Motor neuron (in vitro differentiated cells): ENCODE measurements around the gene HEMK1. TPM values are rescaled to one million over a fixed set of nuclear protein-coding genes. Genes with fewer than 3 reads are reported as not detected.

Source experiments
- ATAC-seq, 8 experiments: fragments of 200-7000 bp; cut with Tn5 transposase; replicated peaks in 6 of 8; 2 replicates each; pipeline ENCODE4 v1.8.0; 2021; ENCODE audit warnings: mild to moderate bottlenecking in 8 of 8, moderate library complexity in 8 of 8
- H3K27ac ChIP-seq, 2 donors: fragments of 250-450 bp; sonication (Bioruptor Pico); 2 replicates each; pipeline ENCODE4 v1.9.0; 2021; ENCODE audit warnings: antibody characterized with exemption in 2 of 2, mild to moderate bottlenecking in 2 of 2, moderate library complexity in 1 of 2
- H3K4me1 ChIP-seq, 2 donors: fragments of 250-450 bp; sonication (Bioruptor Pico); replicated peaks in 1 of 2; 2 replicates each; pipeline ENCODE4 v1.6.1; 2021; ENCODE audit warnings: antibody characterized with exemption in 2 of 2, mild to moderate bottlenecking in 2 of 2, moderate library complexity in 1 of 2
- H3K4me3 ChIP-seq, 5 donors: fragments of 250-450 bp; sonication (Bioruptor Pico); 2 replicates each; pipeline ENCODE4 v1.9.0; 2021; ENCODE audit warnings: antibody characterized with exemption in 5 of 5, mild to moderate bottlenecking in 5 of 5, moderate library complexity in 4 of 5
- WGBS, 10 experiments: fragments of 450-650 bp; shearing (Covaris generic); methylation state at CpG; one replicate each; pipeline ENCODE4 v1.0.0; 2022; 5-methylcytosine and 5-hydroxymethylcytosine counted together
- in situ Hi-C, 9 experiments: fragments of 400-800 bp; cut with MboI; loops; one replicate each; pipeline ENCODE4 v1.15.0; 2021; ENCODE audit warnings: low sequenced_read_pairs in 9 of 9, low pct_unique_long_range_greater_than_20kb in 2 of 9; ENCODE audit not compliant: unreplicated experiment in 9 of 9
- total RNA-seq, 8 experiments: library from RNA; unstranded; fragments of 300-600 nt; gene quantifications; 2 replicates each; pipeline versions ENCODE4 v1.2.3 to v1.2.4, GENCODE V29; 2022

Gene HEMK1
- total RNA-seq, 8 experiments from 2014 or later, result 9.5 to 25.5 (median 15.6) TPM

- WGBS, 10 experiments, result 60 to 100% (median 88%) methylated on average over 1 to 3 of the region's 5 CpGs; no CpG with 5 or more reads in 5 of the 10 experiments
- H3K27ac ChIP-seq, result no peak overlapping the region
- peaks cover 6 to 9% of the 10 kb centered on the region in 2 donors for H3K4me1 ChIP-seq
- ATAC-seq, result no peak
- in situ Hi-C loops, result loop anchor here in 8 of 9 experiments (25.0 kb wide), 2 partner anchors 753 to 778 kb away; partner anchors contain the start of genes MANF (in 3 of the 8) and RBM15B (in 3 of the 8)
- no peak overlapping the region for H3K4me3 ChIP-seq
Measured at GRCh38 chr3:50609071-50609762, 39.9 kb downstream of the HEMK1 start.

- no peak overlapping the region for H3K27ac ChIP-seq
- ATAC-seq, result no peak
- H3K4me1 ChIP-seq, result peaks cover 6 to 9% of the 10 kb centered on the region in 2 donors
- in situ Hi-C loops, result loop anchor here in 8 of 9 experiments (5.0 to 25.0 kb wide), 3 partner anchors 37 to 778 kb away; partner anchors contain the start of genes MANF (in 3 of the 8) and RBM15B (in 3 of the 8)
- 67 to 85% (median 80%) methylated on average over 1 to 3 of the region's 3 CpGs; no CpG with 5 or more reads in 7 of the 10 experiments for WGBS, 10 experiments
- H3K4me3 ChIP-seq, result no peak overlapping the region
Measured at GRCh38 chr3:50609763-50610085, 40.4 kb downstream of the HEMK1 start.

GRCh38 chr3:50610181-50610971, 41.1 kb downstream of the HEMK1 start:
- 25 to 100% (median 100%) methylated on average over 1 to 2 of the region's 6 CpGs; no CpG with 5 or more reads in 5 of the 10 experiments for WGBS, 10 experiments

DNA sequence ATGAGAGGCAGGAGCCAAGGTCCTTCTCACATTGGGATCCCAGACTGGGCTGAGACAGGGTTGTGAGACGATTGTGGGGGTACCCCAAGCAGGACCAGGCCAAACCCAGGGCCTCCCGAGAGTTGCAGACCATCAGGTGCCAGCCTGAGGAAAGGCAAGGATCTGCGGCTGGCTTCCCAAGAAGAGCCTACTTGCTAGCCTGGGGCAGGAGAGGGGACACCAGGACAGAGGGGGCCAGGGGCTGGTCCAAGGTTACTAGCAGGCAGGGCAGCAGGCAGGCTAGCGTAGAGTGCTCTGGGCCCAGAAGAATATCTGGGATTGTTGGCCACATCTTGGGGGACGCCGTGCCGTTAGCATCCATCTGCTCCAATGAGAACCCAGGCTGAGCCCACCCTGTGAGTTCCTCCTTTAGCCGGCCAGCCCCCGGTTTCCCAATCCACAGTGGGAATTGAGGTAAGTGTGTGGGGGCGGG, 41.7 kb downstream of the HEMK1 start:
- ATAC-seq, result peak in 1 of 8 experiments; percentile 0
- Histone ChIP-seq H3K4me3 (peak overlapping the region; percentile 35 to 66 (median 47)), H3K27ac (no peak overlapping the region), H3K4me1 (peaks cover 6 to 9% of the 10 kb centered on the region in 2 donors)
- in situ Hi-C loops, result loop anchor here in 8 of 9 experiments (5.0 to 25.0 kb wide), 3 partner anchors 39 to 776 kb away; partner anchors contain the start of genes MANF (in 3 of the 8) and RBM15B (in 3 of the 8)
- WGBS, 10 experiments, result 0 to 22% methylated on average over 1 to 5 of the region's 10 CpGs; no CpG with 5 or more reads in 8 of the 10 experiments

More at GRCh38 chr3:50610181-50610971, 41.1 kb downstream of the HEMK1 start:
- Histone ChIP-seq H3K27ac (no peak overlapping the region), H3K4me3 (peak overlapping the region in 4 of 5 donors; percentile 35 to 66 (median 46)), H3K4me1 (peaks cover 6 to 9% of the 10 kb centered on the region in 2 donors)
- ATAC-seq, result no peak
- in situ Hi-C loops, result loop anchor here in 8 of 9 experiments (5.0 to 25.0 kb wide), 3 partner anchors 38 to 777 kb away; partner anchors contain the start of genes MANF (in 3 of the 8) and RBM15B (in 3 of the 8)

DNA sequence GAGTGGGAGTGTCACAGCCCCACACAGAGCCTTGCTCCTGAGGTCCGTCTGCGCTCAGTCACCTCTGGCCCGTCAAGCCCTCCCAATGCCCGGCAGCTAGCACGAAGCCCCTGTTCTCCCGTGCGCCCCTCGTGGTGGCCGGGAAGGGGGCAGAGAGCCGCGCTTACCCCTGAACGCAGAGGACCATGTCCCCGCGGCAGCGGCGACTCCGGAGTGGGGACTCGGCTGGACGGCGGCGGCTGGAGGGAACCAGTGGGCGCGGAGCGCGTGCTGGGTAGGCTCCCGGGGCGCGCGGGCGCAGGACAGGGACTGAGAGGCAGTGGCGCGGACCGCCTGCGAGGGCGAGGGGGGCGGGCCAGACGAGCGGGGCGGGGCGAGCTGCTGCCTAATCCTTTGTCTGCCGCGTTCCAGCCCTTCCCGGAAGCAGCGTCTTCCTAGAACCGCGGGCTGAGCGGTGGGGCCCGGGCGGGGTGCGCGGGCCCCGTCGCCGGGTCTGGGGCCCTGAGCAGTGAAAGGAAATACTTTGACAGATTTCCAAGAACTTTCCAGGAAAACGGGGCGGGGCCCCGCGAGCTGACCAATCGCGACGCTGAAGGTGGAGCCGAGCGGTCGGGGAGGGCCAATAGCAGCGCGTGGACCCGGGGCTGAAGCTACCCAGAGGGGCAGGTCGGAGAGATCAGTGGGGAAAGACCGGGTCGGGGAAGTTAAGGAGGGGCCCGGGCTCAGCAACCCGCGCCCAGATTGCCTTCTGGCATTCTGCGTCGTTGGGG, 42.3 kb downstream of the HEMK1 start, which contains the start of gene CISH:
CISH (minus strand) TSS at position 311 of the 770 bp plus-strand sequence; CDS start at position 187, 124 bp downstream.
- Histone ChIP-seq H3K4me1 (peaks cover 6 to 9% of the 10 kb centered on the region in 2 donors), H3K4me3 (peak within 1 kb of the TSS; percentile 35 to 66 (median 47)), H3K27ac (peak within 1 kb of the TSS in 1 of 2 donors; percentile 15)
- peak; percentile 73 to 85 (median 82) for ATAC-seq
- in situ Hi-C loops, result loop anchor here in 8 of 9 experiments (5.0 to 25.0 kb wide), 3 partner anchors 39 to 776 kb away; partner anchors contain the start of genes MANF (in 3 of the 8) and RBM15B (in 3 of the 8)
- 0% methylated on average over 12 of the region's 75 CpGs; no CpG with 5 or more reads in 9 of the 10 experiments for WGBS, 10 experiments

DNA sequence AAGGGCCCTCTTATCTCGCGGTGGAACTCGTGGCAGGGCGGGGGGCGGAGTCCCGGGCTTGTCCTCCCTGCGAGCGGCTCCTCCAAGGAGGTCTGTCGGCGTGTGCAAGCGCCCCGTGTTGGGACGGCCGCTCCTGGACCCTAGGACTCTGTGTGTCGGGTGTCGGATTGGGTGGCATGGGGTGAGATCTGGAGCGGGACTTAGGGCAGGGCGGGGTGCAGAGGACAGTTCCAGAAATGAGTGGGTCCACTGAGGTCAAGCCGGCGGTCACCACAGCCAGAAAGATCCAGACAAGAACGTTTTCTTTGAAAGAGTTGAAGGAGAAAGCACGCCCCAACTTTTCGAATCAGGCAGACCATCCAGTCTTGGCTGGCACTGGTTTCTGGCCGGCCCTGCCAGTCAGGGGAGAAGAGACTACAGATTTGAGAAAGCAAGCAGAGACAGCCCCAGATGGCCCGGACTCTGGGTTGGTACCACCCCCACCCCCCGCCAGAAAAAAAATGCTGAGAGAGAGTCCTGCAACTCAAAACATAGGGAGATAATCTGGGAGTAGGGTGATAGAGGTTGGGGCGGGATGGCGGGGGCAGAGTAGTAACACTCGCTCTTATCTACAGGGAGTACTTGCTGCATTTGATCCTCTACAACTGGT, 43.0 kb downstream of the HEMK1 start:
- ATAC-seq, result no peak
- 5 to 37% (median 24%) methylated on average over 2 to 11 of the region's 29 CpGs; no CpG with 5 or more reads in 2 of the 10 experiments for WGBS, 10 experiments
- Histone ChIP-seq H3K4me3 (peak overlapping the region; percentile 35 to 66 (median 47)), H3K27ac (peak overlapping the region in 1 of 2 donors; percentile 11), H3K4me1 (peaks cover 6 to 9% of the 10 kb centered on the region in 2 donors)
- in situ Hi-C loops, result loop anchor here in 8 of 9 experiments (5.0 to 25.0 kb wide), 3 partner anchors 40 to 775 kb away; partner anchors contain the start of genes MANF (in 3 of the 8) and RBM15B (in 3 of the 8)

- Histone ChIP-seq H3K27ac (no peak overlapping the region), H3K4me3 (no peak overlapping the region), H3K4me1 (peaks cover 12 to 14% of the 10 kb centered on the region in 2 donors)
- in situ Hi-C loops, result loop anchor here in 8 of 9 experiments (5.0 to 25.0 kb wide), 3 partner anchors 41 to 774 kb away; partner anchors contain the start of genes MANF (in 3 of the 8) and RBM15B (in 3 of the 8)
- WGBS, 10 experiments, result 30 to 100% (median 100%) methylated on average over 1 to 2 of the region's 6 CpGs; no CpG with 5 or more reads in 5 of the 10 experiments
- no peak for ATAC-seq
Measured at GRCh38 chr3:50612970-50613846, 43.9 kb downstream of the HEMK1 start.

GRCh38 chr3:50615190-50615589, 45.9 kb downstream of the HEMK1 start:
- no peak overlapping the region for H3K4me3 ChIP-seq

GRCh38 chr3:50616003-50616769, 46.9 kb downstream of the HEMK1 start:
- peak overlapping the region in 1 of 2 donors; percentile 21 for H3K27ac ChIP-seq
- ATAC-seq, result peak; percentile 3 to 37 (median 27)
- in situ Hi-C loops, result loop anchor here in 8 of 9 experiments (25.0 kb wide), 2 partner anchors 746 to 771 kb away; partner anchors contain the start of genes MANF (in 3 of the 8) and RBM15B (in 3 of the 8)
- peak overlapping the region; percentile 58 to 97 (median 88) for H3K4me3 ChIP-seq
- H3K4me1 ChIP-seq, result peaks cover 6 to 8% of the 10 kb centered on the region in 2 donors
- 0 to 20% (median 1%) methylated on average over 1 to 16 of the region's 24 CpGs; no CpG with 5 or more reads in 2 of the 10 experiments for WGBS, 10 experiments

More at GRCh38 chr3:50615190-50615589, 45.9 kb downstream of the HEMK1 start:
- Histone ChIP-seq H3K4me1 (peaks cover 13 to 15% of the 10 kb centered on the region in 2 donors), H3K27ac (no peak overlapping the region)
- no peak for ATAC-seq
- WGBS, 10 experiments, result 0 to 40% (median 0%) methylated on average over 1 of the region's 1 CpG; no CpG with 5 or more reads in 7 of the 10 experiments
- in situ Hi-C loops, result loop anchor here in 8 of 9 experiments (25.0 kb wide), 2 partner anchors 747 to 772 kb away; partner anchors contain the start of genes MANF (in 3 of the 8) and RBM15B (in 3 of the 8)

GRCh38 chr3:50616770-50617095, 47.4 kb downstream of the HEMK1 start:
- Histone ChIP-seq H3K4me3 (peak overlapping the region; percentile 58 to 97 (median 88)), H3K4me1 (peaks cover 6 to 8% of the 10 kb centered on the region in 2 donors), H3K27ac (peak overlapping the region in 1 of 2 donors; percentile 21)
- ATAC-seq, result peak; percentile 27 to 78 (median 70)
- WGBS, 10 experiments, result 0% methylated on average over 1 to 15 of the region's 22 CpGs; no CpG with 5 or more reads in 3 of the 10 experiments
- in situ Hi-C loops, result loop anchor here in 8 of 9 experiments (25.0 kb wide), 2 partner anchors 746 to 771 kb away; partner anchors contain the start of genes MANF (in 3 of the 8) and RBM15B (in 3 of the 8)
